ENCODE measurements around the gene SPN.

Gene SPN

DNA sequence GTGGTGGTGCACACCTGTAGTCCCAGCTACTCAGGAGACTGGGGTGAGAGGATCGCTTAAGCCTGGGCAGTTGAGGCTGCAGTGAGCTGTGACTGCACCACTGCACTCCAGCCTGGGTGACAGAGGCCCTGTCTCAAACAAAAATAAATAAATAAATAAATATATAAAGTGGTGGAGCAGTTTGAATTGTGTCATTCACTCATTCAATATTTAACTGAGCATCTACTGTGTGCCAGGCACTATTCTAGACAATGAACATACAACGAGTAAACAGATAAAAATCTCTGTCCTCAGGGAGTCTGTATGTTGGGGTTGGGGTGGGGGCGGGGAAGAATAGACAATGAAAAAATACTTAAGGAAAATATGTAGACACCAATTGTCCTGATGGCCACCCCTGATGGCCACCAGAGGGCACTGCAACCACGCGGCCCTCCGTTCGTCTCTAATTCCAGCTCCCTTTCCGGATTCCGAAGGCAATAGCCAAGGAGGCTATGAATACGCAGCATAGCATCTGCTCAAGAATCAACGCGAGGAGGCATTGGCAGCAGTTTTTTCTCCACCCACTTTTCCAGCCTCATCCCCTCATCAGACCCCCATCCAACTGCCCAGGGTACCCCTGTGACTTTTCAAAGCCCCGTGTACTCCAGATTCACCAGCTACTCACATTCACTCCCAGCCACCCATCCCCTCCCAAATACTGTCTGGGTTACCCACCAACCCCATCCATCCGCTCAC is 37.4 kb downstream of the SPN start:
- H3K4me1 ChIP-seq (ENCODE audit: insufficient read depth, low read length) = peaks cover 17% of the 10 kb centered on the region
- TF ChIP-seq, protein P1, sequence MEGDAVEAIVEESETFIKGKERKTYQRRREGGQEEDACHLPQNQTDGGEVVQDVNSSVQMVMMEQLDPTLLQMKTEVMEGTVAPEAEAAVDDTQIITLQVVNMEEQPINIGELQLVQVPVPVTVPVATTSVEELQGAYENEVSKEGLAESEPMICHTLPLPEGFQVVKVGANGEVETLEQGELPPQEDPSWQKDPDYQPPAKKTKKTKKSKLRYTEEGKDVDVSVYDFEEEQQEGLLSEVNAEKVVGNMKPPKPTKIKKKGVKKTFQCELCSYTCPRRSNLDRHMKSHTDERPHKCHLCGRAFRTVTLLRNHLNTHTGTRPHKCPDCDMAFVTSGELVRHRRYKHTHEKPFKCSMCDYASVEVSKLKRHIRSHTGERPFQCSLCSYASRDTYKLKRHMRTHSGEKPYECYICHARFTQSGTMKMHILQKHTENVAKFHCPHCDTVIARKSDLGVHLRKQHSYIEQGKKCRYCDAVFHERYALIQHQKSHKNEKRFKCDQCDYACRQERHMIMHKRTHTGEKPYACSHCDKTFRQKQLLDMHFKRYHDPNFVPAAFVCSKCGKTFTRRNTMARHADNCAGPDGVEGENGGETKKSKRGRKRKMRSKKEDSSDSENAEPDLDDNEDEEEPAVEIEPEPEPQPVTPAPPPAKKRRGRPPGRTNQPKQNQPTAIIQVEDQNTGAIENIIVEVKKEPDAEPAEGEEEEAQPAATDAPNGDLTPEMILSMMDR (IDR thresholded peaks at IDR 0.05; ENCODE audit: borderline replicate concordance, extremely low read depth, low read length, poor library complexity, severe bottlenecking) = peak; percentile 78
- no peak for TF ChIP-seq EZH2 (IDR thresholded peaks at IDR 0.05; ENCODE audit: borderline replicate concordance, low read depth, low read length, severe bottlenecking)
- DNase-seq (peak; percentile 55), ATAC-seq (ENCODE audit: insufficient read depth, low read depth) (peak; percentile 53)
- peaks cover 4% of the 10 kb centered on the region for H3K9me3 ChIP-seq (ENCODE audit: insufficient read depth, low read length, severe bottlenecking)
- H4K20me1 ChIP-seq (ENCODE audit: insufficient read depth, low read length) = no peaks in the 10 kb centered on the region
- no peak overlapping the region for H2AFZ ChIP-seq (ENCODE audit: low read depth, low read length)
- H3K27ac ChIP-seq (ENCODE audit: low read length) = no peak overlapping the region
- no peak overlapping the region for H3K4me2 ChIP-seq (ENCODE audit: insufficient read depth, low read length)
- no peak overlapping the region for H3K9ac ChIP-seq (ENCODE audit: low read depth, low read length)
- no peak overlapping the region for H3K4me3 ChIP-seq (ENCODE audit: low read depth in 1 of 2, low read length in 2 of 2)
- peaks cover 12% of the 10 kb centered on the region for H3K36me3 ChIP-seq (ENCODE audit: insufficient read depth, low read length)
- H3K79me2 ChIP-seq (ENCODE audit: insufficient read depth, low read length) = no peaks in the 10 kb centered on the region
- H3K27me3 ChIP-seq (ENCODE audit: insufficient read depth, low read length, poor library complexity) = no peaks in the 10 kb centered on the region

DNA sequence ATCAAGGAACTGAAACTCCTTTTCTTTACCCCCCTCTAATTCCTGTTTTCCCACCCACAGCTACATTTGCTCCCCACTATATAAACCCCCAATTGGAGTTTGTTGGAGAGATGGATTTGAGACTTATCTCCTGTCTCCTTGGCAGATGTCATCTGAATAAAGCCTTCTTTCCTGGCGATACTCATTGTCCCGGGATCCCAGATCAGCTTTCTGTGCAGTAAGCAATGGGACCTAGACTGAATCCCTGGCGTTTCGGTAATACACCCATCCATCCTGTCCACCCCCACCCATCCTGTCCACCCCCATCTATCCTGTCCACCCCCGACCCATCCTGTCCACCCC is 38.1 kb downstream of the SPN start:
- Histone ChIP-seq H3K9me3 (ENCODE audit: insufficient read depth, low read length, severe bottlenecking) (peaks cover 4% of the 10 kb centered on the region), H4K20me1 (ENCODE audit: insufficient read depth, low read length) (no peaks in the 10 kb centered on the region), H3K79me2 (ENCODE audit: insufficient read depth, low read length) (no peaks in the 10 kb centered on the region), H3K36me3 (ENCODE audit: insufficient read depth, low read length) (peaks cover 12% of the 10 kb centered on the region), H3K4me3 (ENCODE audit: low read depth in 1 of 2, low read length in 2 of 2) (no peak overlapping the region), H3K4me1 (ENCODE audit: insufficient read depth, low read length) (peaks cover 17% of the 10 kb centered on the region), H3K9ac (ENCODE audit: low read depth, low read length) (no peak overlapping the region), H3K27me3 (ENCODE audit: insufficient read depth, low read length, poor library complexity) (no peaks in the 10 kb centered on the region), H2AFZ (ENCODE audit: low read depth, low read length) (no peak overlapping the region), H3K4me2 (ENCODE audit: insufficient read depth, low read length) (0 out of 2 replicates have a peak overlapping the region, but pooled peaks have one; percentile 44), H3K27ac (ENCODE audit: low read length) (no peak overlapping the region; the same call in 1 of the 2 replicates)
- DNase-seq (no peak), ATAC-seq (ENCODE audit: insufficient read depth, low read depth) (no peak)
- TF ChIP-seq EZH2 (IDR thresholded peaks at IDR 0.05; ENCODE audit: borderline replicate concordance, low read depth, low read length, severe bottlenecking) = no peak
- TF ChIP-seq, protein P1 (IDR thresholded peaks at IDR 0.05; ENCODE audit: borderline replicate concordance, extremely low read depth, low read length, poor library complexity, severe bottlenecking) = no peak

DNA sequence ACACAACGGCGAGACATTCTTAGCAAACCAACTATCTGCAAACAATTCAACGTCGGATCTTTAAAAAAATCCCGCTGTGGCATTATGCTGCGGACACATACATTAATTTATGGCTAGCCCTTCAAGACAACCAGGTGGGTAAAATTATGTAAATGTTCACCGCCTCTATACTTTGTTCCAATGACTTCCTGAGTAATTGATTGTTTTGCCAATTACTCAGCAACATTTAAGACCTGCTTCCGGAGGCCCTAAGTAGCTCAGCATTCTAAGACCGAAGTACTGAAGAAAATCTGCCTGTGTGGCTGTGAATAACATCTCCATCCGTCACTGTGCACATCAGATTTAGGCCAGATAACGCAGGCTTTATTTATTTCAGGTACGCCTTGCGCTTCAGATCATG is 39.2 kb downstream of the SPN start:
- H3K4me1 ChIP-seq (ENCODE audit: insufficient read depth, low read length) = peaks cover 17% of the 10 kb centered on the region
- H3K36me3 ChIP-seq (ENCODE audit: insufficient read depth, low read length) = peaks cover 6% of the 10 kb centered on the region
- H3K79me2 ChIP-seq (ENCODE audit: insufficient read depth, low read length) = no peaks in the 10 kb centered on the region
- DNase-seq = no peak
- 0 out of 3 replicates have a peak, but pooled peaks have one; percentile 11 for ATAC-seq (ENCODE audit: insufficient read depth, low read depth)
- H3K4me2 ChIP-seq (ENCODE audit: insufficient read depth, low read length) = peak overlapping the region; percentile 44
- peaks cover 4% of the 10 kb centered on the region for H3K9me3 ChIP-seq (ENCODE audit: insufficient read depth, low read length, severe bottlenecking)
- H3K4me3 ChIP-seq (ENCODE audit: low read depth in 1 of 2, low read length in 2 of 2) = no peak overlapping the region
- no peaks in the 10 kb centered on the region for H3K27me3 ChIP-seq (ENCODE audit: insufficient read depth, low read length, poor library complexity)
- H2AFZ ChIP-seq (ENCODE audit: low read depth, low read length) = peak overlapping the region; percentile 50
- peak overlapping the region; percentile 26; the same call in 1 of the 2 replicates for H3K9ac ChIP-seq (ENCODE audit: low read depth, low read length)
- TF ChIP-seq EZH2 (IDR thresholded peaks at IDR 0.05; ENCODE audit: borderline replicate concordance, low read depth, low read length, severe bottlenecking) = no peak
- TF ChIP-seq, protein P1 (IDR thresholded peaks at IDR 0.05; ENCODE audit: borderline replicate concordance, extremely low read depth, low read length, poor library complexity, severe bottlenecking) = no peak
- H3K27ac ChIP-seq (ENCODE audit: low read length) = peak overlapping the region; percentile 26; the same call in 1 of the 2 replicates
- no peaks in the 10 kb centered on the region for H4K20me1 ChIP-seq (ENCODE audit: insufficient read depth, low read length)

All from DND-41 (cell line).